Ovary (tissue), 3 donors: Measurements from ENCODE around the gene TCEA2.

Source experiments
- CTCF ChIP-seq, 3 donors: fragments of 450-650 bp in 2 of 3; fragments of 200-600 bp in 1 of 3; IDR thresholded peaks; one replicate each; pipeline versions ENCODE4 v1.5.1 to v1.8.0; 2016 to 2022; ENCODE audit warnings: antibody characterized with exemption in 3 of 3, mild to moderate bottlenecking in 1 of 3
- EP300 ChIP-seq: sonication (generic); formaldehyde crosslinking; IDR thresholded peaks from one replicate; pipeline ENCODE4 v1.6.1; 2017; ENCODE audit warnings: antibody characterized with exemption
- POLR2A ChIP-seq: fragments of 450-650 bp; IDR thresholded peaks from one replicate; pipeline ENCODE4 v1.6.1; 2017; ENCODE audit warnings: antibody characterized with exemption, mild to moderate bottlenecking, moderate library complexity
- donor health status: DM: no; HTN: no; CAD: no.

DNA sequence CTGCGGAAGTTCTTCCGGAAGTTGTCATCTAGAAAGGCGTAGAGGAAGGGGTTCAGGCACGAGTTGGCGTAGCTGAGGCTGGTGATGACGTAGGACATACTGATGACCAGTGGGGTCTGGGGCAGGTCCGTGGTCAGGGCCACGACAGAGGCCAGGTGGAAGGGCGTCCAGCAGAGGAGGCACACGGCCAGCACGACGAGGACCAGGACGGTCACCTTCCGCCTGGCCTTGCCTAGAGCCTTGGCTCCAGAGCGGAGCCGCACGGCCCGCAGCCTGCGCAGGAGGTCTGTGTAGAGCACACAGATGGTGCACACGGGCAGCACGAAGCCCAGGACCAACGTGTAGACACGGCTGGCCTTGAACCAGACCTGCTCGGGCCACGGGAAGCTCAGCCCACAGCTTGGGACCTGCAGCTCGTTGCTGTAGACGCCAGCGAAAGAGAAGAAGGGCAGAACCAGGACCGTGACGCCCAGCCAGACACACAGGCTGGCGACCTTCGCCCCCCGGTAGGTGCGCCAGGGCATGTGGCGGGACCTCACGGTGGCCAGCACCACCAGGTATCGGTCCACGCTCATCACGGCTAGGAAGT lies 42.9 kb downstream of the TCEA2 start:
- TF ChIP-seq CTCF (IDR thresholded peaks at IDR 0.05): no peak
- no peak for TF ChIP-seq POLR2A
- no peak for TF ChIP-seq EP300
